Sigmoid colon (tissue), 7 donors: ENCODE results near the gene CNTN4. TPM values are rescaled to one million over a fixed set of nuclear protein-coding genes. Genes with fewer than 3 reads are reported as not detected.

Source experiments
- DNase-seq: peaks from one replicate; pipeline ENCODE4 v3.0.0-alpha.2; 2019
- H3K27ac ChIP-seq, 4 donors: fragments of 200-600 bp; sonication (generic); one replicate each; pipeline ENCODE4 v1.5.1; 2016 to 2019; ENCODE audit warnings: mild to moderate bottlenecking in 1 of 4
- H3K27me3 ChIP-seq, 3 donors: fragments of 200-600 bp; sonication (generic); one replicate each; pipeline ENCODE4 v1.5.1; 2019; ENCODE audit warnings: mild to moderate bottlenecking in 1 of 3
- H3K36me3 ChIP-seq, 4 donors: fragments of 200-600 bp; sonication (generic); one replicate each; pipeline ENCODE4 v1.5.1; 2016 to 2019
- H3K4me1 ChIP-seq, 4 donors: fragments of 200-600 bp; sonication (generic); one replicate each; pipeline ENCODE4 v1.5.1; 2017 to 2019
- H3K4me3 ChIP-seq, 4 donors: fragments of 200-600 bp; sonication (generic); one replicate each; pipeline ENCODE4 v1.5.1; 2017 to 2019; ENCODE audit warnings: mild to moderate bottlenecking in 2 of 4, moderate library complexity in 1 of 4
- H3K9me3 ChIP-seq, 4 donors: fragments of 200-600 bp in 3 of 4; sonication (generic) in 3 of 4; one replicate each; pipeline versions ENCODE4 v1.5.1 to v1.6.1; 2013 to 2019
- CTCF ChIP-seq, 4 experiments: fragments of 450-650 bp in 3 of 4; fragments of 200-600 bp in 1 of 4; IDR thresholded peaks; one replicate each; pipeline ENCODE4 v1.5.1; 2016 to 2019; ENCODE audit warnings: antibody characterized with exemption in 4 of 4, mild to moderate bottlenecking in 3 of 4, moderate library complexity in 2 of 4
- EP300 ChIP-seq, 4 donors: sonication (generic); formaldehyde crosslinking; IDR thresholded peaks; one replicate each; pipeline ENCODE4 v1.6.1; 2017; ENCODE audit warnings: antibody characterized with exemption in 4 of 4
- POLR2A ChIP-seq, 2 donors: fragments of 450-650 bp; IDR thresholded peaks; one replicate each; pipeline ENCODE4 v1.6.1; 2016; ENCODE audit warnings: antibody characterized with exemption in 2 of 2, mild to moderate bottlenecking in 2 of 2, moderate library complexity in 2 of 2
- POLR2AphosphoS5 ChIP-seq, 4 donors: sonication (generic); formaldehyde crosslinking; IDR thresholded peaks; one replicate each; pipeline ENCODE4 v1.6.1; 2017; ENCODE audit warnings: antibody characterized with exemption in 4 of 4
- WGBS, 2 donors: extraction: QIAGEN DNeasy Blood & Tissue Kit; methylation state at CpG; one replicate each; pipeline ENCODE4 v1.1.7; 2013; 5-methylcytosine and 5-hydroxymethylcytosine counted together
- intact Hi-C: fragments of 100-400 bp; cut with DNase I; formaldehyde crosslinking; loops from one replicate; pipeline ENCODE4 v1.15.1; 2023
- polyA plus RNA-seq, 3 donors: library from polyadenylated mRNA; stranded (reverse); fragments of 200-250 nt; gene quantifications; one replicate each; pipeline ENCODE4 v1.2.3, GENCODE V29; 2013
- total RNA-seq, 4 donors: library from RNA; depleted of rRNA; stranded (reverse); fragments of >200 nt; gene quantifications; one replicate each; pipeline ENCODE4 v1.1.0, GENCODE V29; 2016
- donor health status: healthy with polysubstance abuse.
- donor health status: Bipolar disorder and iron deficiency.
- donor health status: healthy.

Gene CNTN4
- total and polyA plus RNA-seq, 7 donors: 1.4 to 10.0 (median 7.5) TPM

- H3K4me1 ChIP-seq: no peaks in the 10 kb centered on the region
- whole genome bisulfite sequencing, 2 donors: 89 to 90% methylated on average over 3 of the region's 3 CpGs
- H3K27me3 ChIP-seq: no peaks in the 10 kb centered on the region
- no peak for TF ChIP-seq CTCF (IDR thresholded peaks at IDR 0.05)
- no peak for TF ChIP-seq EP300 (IDR thresholded peaks at IDR 0.05)
- TF ChIP-seq POLR2AphosphoS5 (IDR thresholded peaks at IDR 0.05): no peak
- no peak for TF ChIP-seq POLR2A (IDR thresholded peaks at IDR 0.05)
- no peaks in the 10 kb centered on the region for H3K36me3 ChIP-seq
- H3K27ac ChIP-seq: no peak overlapping the region
- H3K4me3 ChIP-seq: no peak overlapping the region
- DNase-seq: no peak
- intact Hi-C loops: no loop called here
- H3K9me3 ChIP-seq: no peaks in the 10 kb centered on the region
These were observed 100.2 kb downstream of the CNTN4 start for GRCh38 chr3:2198776-2199279.

GRCh38 chr3:2204054-2204453, 105.4 kb downstream of the CNTN4 start:
- intact Hi-C loops: no loop called here
- Histone ChIP-seq H3K27me3 (no peaks in the 10 kb centered on the region), H3K9me3 (no peaks in the 10 kb centered on the region), H3K4me1 (no peaks in the 10 kb centered on the region), H3K4me3 (no peak overlapping the region), H3K27ac (no peak overlapping the region), H3K36me3 (no peaks in the 10 kb centered on the region)
- TF ChIP-seq EP300 (IDR thresholded peaks at IDR 0.05) (no peak), POLR2A (IDR thresholded peaks at IDR 0.05) (no peak), POLR2AphosphoS5 (IDR thresholded peaks at IDR 0.05) (no peak), CTCF (IDR thresholded peaks at IDR 0.05) (no peak)
- DNase-seq: no peak
- WGBS, 2 donors: 96 to 99% methylated on average over 1 of the region's 1 CpG

- Histone ChIP-seq H3K27ac (no peak overlapping the region), H3K4me3 (no peak overlapping the region), H3K27me3 (no peaks in the 10 kb centered on the region), H3K9me3 (no peaks in the 10 kb centered on the region), H3K4me1 (no peaks in the 10 kb centered on the region), H3K36me3 (no peaks in the 10 kb centered on the region)
- TF ChIP-seq CTCF (IDR thresholded peaks at IDR 0.05) (no peak), POLR2AphosphoS5 (IDR thresholded peaks at IDR 0.05) (no peak), EP300 (IDR thresholded peaks at IDR 0.05) (no peak), POLR2A (IDR thresholded peaks at IDR 0.05) (no peak)
- no peak for DNase-seq
- intact Hi-C loops: no loop called here
- WGBS, 2 donors: 54 to 72% methylated on average over 2 of the region's 2 CpGs
These were observed 107.0 kb downstream of the CNTN4 start for GRCh38 chr3:2205692-2206091.

- Histone ChIP-seq H3K4me3 (no peak overlapping the region), H3K27me3 (no peaks in the 10 kb centered on the region), H3K27ac (no peak overlapping the region), H3K36me3 (no peaks in the 10 kb centered on the region), H3K4me1 (no peaks in the 10 kb centered on the region), H3K9me3 (no peaks in the 10 kb centered on the region)
- TF ChIP-seq CTCF (IDR thresholded peaks at IDR 0.05): no peak
- 92 to 93% methylated on average over 4 of the region's 4 CpGs for WGBS, 2 donors
- intact Hi-C loops: no loop called here
- no peak for DNase-seq
These were observed 107.9 kb downstream of the CNTN4 start for GRCh38 chr3:2206536-2206935.

GRCh38 chr3:2211568-2211967, 112.9 kb downstream of the CNTN4 start:
- intact Hi-C loops: no loop called here
- no peaks in the 10 kb centered on the region for H3K4me1 ChIP-seq
- no peak overlapping the region for H3K27ac ChIP-seq
- no peaks in the 10 kb centered on the region for H3K36me3 ChIP-seq
- H3K9me3 ChIP-seq: no peaks in the 10 kb centered on the region
- TF ChIP-seq POLR2A (IDR thresholded peaks at IDR 0.05) (no peak), POLR2AphosphoS5 (IDR thresholded peaks at IDR 0.05) (no peak), CTCF (IDR thresholded peaks at IDR 0.05) (no peak), EP300 (IDR thresholded peaks at IDR 0.05) (no peak)
- H3K27me3 ChIP-seq: no peaks in the 10 kb centered on the region
- H3K4me3 ChIP-seq: no peak overlapping the region
- 84 to 96% methylated on average over 2 of the region's 2 CpGs for WGBS, 2 donors
- no peak for DNase-seq
